ENCODE results near the gene TMEM88. TPM values are rescaled to one million over a fixed set of nuclear protein-coding genes. Genes with fewer than 3 reads are reported as not detected.
"Not testable (repeated sequence)": the region's sequence is repeated elsewhere in the genome, so short reads cannot be mapped to it uniquely, and the experiment has no call there.

The TMEM88 gene, protein sequence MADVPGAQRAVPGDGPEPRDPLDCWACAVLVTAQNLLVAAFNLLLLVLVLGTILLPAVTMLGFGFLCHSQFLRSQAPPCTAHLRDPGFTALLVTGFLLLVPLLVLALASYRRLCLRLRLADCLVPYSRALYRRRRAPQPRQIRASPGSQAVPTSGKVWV
- 1 to 10 TPM; 5.2 to 5.3 TPM for total RNA-seq

DNA sequence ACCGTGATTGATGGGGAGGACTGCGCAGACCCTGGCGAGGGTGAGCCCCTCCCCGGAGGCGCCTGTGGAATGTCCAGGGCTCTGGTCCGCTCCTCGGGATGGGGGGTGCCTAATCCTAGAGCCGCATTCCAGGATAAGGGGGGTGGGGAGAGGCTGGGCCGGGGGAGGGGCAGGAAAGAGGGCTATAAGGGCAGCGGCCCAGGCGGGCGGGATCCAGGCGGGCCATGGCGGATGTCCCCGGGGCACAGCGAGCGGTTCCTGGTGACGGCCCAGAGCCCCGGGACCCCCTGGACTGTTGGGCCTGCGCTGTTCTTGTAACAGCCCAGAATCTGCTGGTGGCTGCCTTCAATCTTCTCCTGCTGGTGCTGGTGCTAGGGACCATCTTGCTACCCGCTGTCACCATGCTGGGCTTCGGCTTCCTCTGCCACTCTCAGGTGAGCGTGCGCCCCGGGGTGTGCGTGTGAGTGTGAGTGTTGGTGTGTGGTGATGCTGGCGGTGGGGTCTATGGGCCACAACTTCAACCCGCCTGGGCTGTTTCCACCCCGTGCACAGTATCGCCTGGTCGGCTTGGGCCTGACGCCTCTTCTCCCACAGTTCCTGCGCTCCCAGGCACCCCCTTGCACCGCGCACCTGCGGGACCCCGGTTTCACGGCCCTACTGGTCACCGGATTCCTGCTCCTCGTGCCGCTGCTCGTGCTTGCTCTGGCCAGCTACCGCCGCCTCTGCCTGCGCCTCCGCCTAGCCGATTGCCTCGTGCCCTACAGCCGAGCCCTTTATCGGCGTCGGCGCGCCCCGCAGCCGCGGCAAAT, at the start of gene TMEM88:
Gene TMEM88, plus strand, starts transcription at position 216 of the 809 bp plus-strand sequence. Its CDS starts 9 bp downstream, at position 225.
- H3K9me3 Mint-ChIP-seq: no peaks in the 10 kb centered on the region
- H3K4me1 Mint-ChIP-seq (ENCODE audit: low read depth): peaks cover 25% of the 10 kb centered on the region
- H3K4me3 Mint-ChIP-seq: peak within 1 kb of the TSS in 1 of 2 donors; percentile 31
- H3K36me3 Mint-ChIP-seq (ENCODE audit: insufficient read depth in 2 of 2): peaks cover 2 to 11% of the 10 kb centered on the region in 2 donors
- no peak for ATAC-seq (replicated peaks in 1 of 2)
- DNase-seq: no peak
- peak within 1 kb of the TSS; percentile 76 for H3K27ac Mint-ChIP-seq
- no peaks in the 10 kb centered on the region for H3K27me3 Mint-ChIP-seq (ENCODE audit: low read depth)

DNA sequence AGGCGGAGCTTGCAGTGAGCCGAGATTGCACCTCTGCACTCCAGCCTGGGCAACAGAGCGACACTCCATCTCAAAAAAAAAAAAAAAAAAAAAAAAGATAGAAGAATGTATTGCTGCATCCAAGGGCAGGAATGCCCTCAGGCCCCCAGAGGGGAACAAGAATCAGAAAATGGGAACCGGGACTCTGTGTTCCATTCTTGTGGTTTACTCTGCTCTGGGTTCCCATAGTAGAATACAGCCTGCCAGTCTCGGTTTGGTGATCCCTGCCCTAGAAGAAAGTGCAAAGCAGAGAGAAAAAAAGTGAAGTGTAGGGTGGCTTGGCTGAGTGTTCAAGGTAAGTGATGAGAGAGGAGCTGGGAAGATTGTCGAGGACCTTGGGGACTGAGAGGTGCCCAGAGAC, 48.3 kb upstream of the TMEM88 start:
- DNase-seq (no peak), ATAC-seq (replicated peaks in 1 of 2) (no peak)
- Mint-ChIP-seq H3K4me1 (ENCODE audit: low read depth) (no peaks in the 10 kb centered on the region), H3K4me3 (no peak overlapping the region), H3K27me3 (ENCODE audit: low read depth) (peaks cover 11% of the 10 kb centered on the region), H3K36me3 (ENCODE audit: insufficient read depth in 2 of 2) (no peaks in the 10 kb centered on the region), H3K9me3 (no peaks in the 10 kb centered on the region), H3K27ac (no peak overlapping the region)

DNA sequence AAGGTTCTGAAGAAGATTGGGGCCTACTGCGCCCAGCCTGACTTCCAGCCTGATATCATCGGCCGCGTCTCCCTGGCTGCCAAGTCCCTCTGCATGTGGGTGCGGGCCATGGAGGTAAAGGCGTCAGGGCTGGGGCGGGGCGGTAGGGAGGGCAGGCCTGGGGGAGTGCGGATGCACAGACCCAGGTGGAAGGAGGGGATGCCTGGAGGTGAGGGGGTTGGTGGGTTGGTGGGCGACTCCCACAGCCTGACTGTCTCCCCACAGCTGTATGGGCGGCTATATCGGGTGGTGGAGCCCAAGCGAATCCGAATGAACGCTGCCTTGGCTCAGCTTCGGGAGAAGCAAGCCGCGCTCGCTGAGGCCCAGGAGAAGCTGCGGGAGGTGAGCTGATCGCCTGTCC, 47.7 kb upstream of the TMEM88 start:
- Mint-ChIP-seq H3K36me3 (ENCODE audit: insufficient read depth in 2 of 2) (no peaks in the 10 kb centered on the region), H3K27me3 (ENCODE audit: low read depth) (peaks cover 11% of the 10 kb centered on the region), H3K9me3 (no peaks in the 10 kb centered on the region), H3K27ac (no peak overlapping the region), H3K4me3 (no peak overlapping the region), H3K4me1 (ENCODE audit: low read depth) (no peaks in the 10 kb centered on the region)
- DNase-seq (no peak), ATAC-seq (replicated peaks in 1 of 2) (no peak)

DNA sequence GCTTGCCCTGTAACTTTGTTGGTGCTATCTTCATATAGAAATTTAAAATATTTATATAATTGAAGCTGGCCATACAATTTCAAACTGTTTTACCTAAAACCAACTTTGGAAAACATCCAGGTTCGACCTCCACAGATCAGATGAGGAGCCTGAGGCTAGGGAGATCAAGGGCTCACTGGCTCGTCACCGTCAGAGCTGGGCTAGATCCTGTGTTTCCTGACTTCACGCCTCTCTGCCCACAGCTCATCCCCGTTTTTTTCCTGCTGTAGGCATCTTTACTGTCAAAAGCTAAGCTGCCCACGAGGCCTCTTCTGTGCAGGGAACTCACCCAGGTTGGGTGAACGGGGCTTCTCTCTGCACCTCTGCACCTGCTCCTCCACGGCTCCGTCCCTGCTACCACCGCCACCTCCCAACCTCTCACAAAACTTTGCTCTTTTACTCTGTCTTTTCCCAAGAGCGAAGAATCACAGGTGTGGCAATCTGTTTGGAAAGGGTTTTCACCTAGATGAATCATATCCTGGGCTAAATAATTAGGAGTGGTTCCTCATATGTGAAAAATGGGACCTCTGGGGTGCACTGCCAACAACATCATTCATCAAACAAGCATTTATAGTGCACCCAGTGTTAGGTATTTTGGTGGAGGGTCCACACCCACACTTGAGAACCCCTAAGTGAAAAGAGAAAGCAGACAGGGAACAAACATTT, 45.6 kb upstream of the TMEM88 start:
- ATAC-seq (replicated peaks in 1 of 2) (no peak), DNase-seq (no peak)
- Mint-ChIP-seq H3K4me3 (no peak overlapping the region), H3K36me3 (ENCODE audit: insufficient read depth in 2 of 2) (no peaks in the 10 kb centered on the region), H3K27me3 (ENCODE audit: low read depth) (peaks cover 7% of the 10 kb centered on the region), H3K4me1 (ENCODE audit: low read depth) (no peaks in the 10 kb centered on the region), H3K9me3 (no peaks in the 10 kb centered on the region), H3K27ac (no peak overlapping the region)

DNA sequence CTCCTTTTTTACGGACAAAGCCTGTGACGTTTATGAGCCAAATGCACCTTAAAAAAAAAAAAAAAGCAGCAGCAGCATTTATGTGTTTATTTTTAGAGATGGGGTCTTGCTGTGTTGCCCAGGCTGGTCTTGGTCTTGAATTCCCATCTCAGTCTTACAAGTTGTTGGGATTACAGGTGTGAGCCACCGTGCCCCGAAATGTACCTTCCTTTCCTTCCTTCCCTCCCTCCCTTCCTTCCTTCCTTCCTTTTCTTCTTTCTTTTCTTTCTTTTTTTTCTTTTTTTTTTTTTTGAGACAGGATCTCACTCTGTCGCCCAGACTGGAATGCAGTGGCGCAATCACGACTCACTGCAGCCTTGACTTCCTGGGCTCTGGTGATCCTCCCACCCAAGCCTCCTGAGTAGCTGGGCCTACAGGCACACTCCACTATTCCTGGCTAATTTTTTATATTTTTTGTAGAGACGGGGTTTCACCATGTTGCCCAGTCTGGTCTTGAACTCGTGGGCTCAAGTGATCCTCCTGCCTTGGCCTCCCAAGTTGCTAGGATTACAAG, 45.0 kb upstream of the TMEM88 start:
- ATAC-seq (replicated peaks in 1 of 2); H3K36me3 Mint-ChIP-seq (ENCODE audit: insufficient read depth in 2 of 2); H3K9me3 Mint-ChIP-seq; H3K27ac Mint-ChIP-seq; H3K4me3 Mint-ChIP-seq; H3K4me1 Mint-ChIP-seq (ENCODE audit: low read depth); H3K27me3 Mint-ChIP-seq (ENCODE audit: low read depth); DNase-seq: not testable (repeated sequence)

DNA sequence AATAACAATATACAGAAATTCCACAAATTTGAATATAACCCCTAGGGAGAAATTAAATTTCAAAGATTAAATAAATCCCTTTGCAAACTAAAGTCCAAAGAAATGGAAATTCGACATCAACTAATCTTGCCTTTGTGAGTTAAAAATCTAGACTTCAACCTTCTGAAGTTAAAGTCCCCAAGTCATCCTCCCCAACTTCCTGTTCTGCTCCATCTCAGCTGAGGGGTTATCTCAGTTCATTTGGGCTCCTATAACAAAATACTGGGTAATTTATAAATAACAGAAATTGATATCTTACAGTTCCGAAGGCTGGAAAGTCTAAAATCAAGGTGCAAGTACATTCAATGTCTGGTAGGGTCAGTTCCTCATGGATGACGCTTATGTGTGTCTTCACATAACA, 43.6 kb upstream of the TMEM88 start:
- H3K27ac Mint-ChIP-seq: no peak overlapping the region
- DNase-seq (no peak), ATAC-seq (replicated peaks in 1 of 2) (no peak)
- H3K4me3 Mint-ChIP-seq: no peak overlapping the region
- H3K36me3 Mint-ChIP-seq (ENCODE audit: insufficient read depth in 2 of 2): no peaks in the 10 kb centered on the region
- no peaks in the 10 kb centered on the region for H3K4me1 Mint-ChIP-seq (ENCODE audit: low read depth)
- peaks cover 2% of the 10 kb centered on the region for H3K27me3 Mint-ChIP-seq (ENCODE audit: low read depth)
- no peaks in the 10 kb centered on the region for H3K9me3 Mint-ChIP-seq

DNA sequence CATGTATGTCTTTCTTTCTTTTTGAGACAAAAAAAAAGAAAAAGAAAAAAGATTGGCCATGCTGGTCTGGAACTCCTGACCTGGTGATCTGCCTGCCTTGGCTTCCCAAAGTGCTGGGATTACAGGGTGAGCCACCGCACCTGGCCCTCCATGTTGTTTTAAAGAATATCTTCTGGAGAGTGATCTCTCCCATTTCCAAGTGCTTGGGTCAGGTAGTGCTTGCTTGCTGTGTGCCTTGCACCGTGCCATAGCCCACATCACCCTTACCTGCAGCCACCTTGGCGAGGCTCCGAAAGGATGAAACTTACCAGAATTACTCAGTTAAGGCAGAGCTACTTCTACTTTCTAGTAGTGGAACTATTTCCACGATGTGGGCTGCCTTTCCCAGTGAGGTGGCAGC, 39.9 kb upstream of the TMEM88 start:
- no peaks in the 10 kb centered on the region for H3K4me1 Mint-ChIP-seq (ENCODE audit: low read depth)
- H3K27me3 Mint-ChIP-seq (ENCODE audit: low read depth): no peaks in the 10 kb centered on the region
- no peak overlapping the region for H3K4me3 Mint-ChIP-seq
- no peaks in the 10 kb centered on the region for H3K36me3 Mint-ChIP-seq (ENCODE audit: insufficient read depth in 2 of 2)
- H3K9me3 Mint-ChIP-seq: no peaks in the 10 kb centered on the region
- no peak overlapping the region for H3K27ac Mint-ChIP-seq
- ATAC-seq (replicated peaks in 1 of 2) (no peak), DNase-seq (no peak)

DNA sequence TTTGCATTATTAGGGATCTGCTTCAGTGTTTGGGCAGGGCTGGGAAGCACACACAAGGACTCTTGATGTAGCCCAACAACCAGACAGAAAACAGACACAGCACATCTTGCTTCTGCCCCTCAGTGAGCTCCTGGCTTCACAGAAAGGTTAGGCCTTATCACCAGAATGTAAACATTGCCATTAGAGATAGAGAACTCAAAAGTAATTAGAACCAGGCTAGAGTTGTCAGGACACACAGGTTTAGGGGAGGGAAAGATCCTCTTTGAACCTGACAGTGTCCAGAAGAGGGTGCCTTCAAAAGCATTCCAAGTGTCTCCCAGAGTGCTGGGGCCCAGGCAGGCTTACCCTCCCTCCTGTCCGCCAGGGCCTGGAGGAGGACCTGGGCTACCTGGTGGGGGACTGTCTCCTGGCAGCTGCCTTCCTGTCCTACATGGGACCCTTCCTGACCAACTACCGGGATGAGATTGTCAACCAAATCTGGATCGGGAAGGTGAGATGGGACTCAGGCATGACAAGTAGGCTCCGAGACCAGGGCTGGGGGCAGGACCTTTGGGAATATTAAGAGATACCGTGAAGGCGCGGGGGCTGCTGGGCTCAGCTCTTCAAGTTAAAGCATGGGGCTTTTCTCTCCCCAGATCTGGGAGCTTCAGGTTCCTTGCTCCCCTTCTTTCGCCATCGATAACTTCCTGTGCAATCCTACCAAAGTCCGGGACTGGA, 37.8 kb upstream of the TMEM88 start:
- Mint-ChIP-seq H3K27ac (no peak overlapping the region), H3K27me3 (ENCODE audit: low read depth) (no peaks in the 10 kb centered on the region)

DNA sequence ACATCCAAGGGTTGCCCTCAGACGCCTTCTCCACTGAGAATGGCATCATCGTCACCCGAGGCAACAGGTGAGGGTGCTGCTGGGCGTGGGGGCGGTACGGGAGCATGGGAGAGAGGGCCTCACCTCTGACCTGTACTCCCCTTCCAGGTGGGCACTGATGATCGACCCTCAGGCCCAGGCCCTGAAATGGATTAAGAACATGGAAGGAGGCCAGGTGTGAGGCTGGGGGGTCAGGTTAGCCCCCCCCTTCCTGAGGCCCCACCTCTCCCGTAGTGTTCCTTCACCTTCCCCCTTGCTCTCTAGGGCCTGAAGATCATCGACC, 37.3 kb upstream of the TMEM88 start:
- ATAC-seq (replicated peaks in 1 of 2) (no peak), DNase-seq (no peak)
- H3K27me3 Mint-ChIP-seq (ENCODE audit: low read depth): no peaks in the 10 kb centered on the region
- no peaks in the 10 kb centered on the region for H3K9me3 Mint-ChIP-seq
- H3K4me3 Mint-ChIP-seq: no peak overlapping the region
- H3K27ac Mint-ChIP-seq: no peak overlapping the region
- H3K4me1 Mint-ChIP-seq (ENCODE audit: low read depth): no peaks in the 10 kb centered on the region
- no peaks in the 10 kb centered on the region for H3K36me3 Mint-ChIP-seq (ENCODE audit: insufficient read depth in 2 of 2)

More for the DNA sequence above, 37.8 kb upstream of the TMEM88 start:
- Mint-ChIP-seq H3K36me3 (ENCODE audit: insufficient read depth in 2 of 2) (no peaks in the 10 kb centered on the region), H3K9me3 (no peaks in the 10 kb centered on the region), H3K4me1 (ENCODE audit: low read depth) (no peaks in the 10 kb centered on the region), H3K4me3 (no peak overlapping the region)
- no peak for ATAC-seq (replicated peaks in 1 of 2)
- no peak for DNase-seq

DNA sequence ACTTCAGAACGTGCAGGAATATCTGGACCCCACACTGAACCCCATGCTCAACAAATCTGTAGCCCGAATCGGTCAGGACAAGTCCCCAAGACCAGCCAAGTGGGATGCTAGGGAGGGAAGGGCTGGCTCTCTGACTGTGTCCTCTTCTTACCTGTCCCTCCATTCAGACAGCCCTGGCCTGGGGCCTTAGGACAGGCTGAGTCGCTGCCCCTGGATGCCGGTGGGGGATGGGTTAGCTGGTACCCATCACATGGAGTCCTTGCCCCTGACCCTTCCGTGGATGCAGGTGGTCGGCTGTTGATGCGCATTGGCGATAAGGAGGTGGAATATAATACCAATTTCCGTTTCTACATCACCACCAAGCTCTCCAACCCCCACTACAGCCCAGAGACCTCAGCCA, 36.8 kb upstream of the TMEM88 start:
- no peaks in the 10 kb centered on the region for H3K27me3 Mint-ChIP-seq (ENCODE audit: low read depth)
- no peak for ATAC-seq (replicated peaks in 1 of 2)
- no peaks in the 10 kb centered on the region for H3K9me3 Mint-ChIP-seq
- H3K27ac Mint-ChIP-seq: no peak overlapping the region
- H3K36me3 Mint-ChIP-seq (ENCODE audit: insufficient read depth in 2 of 2): no peaks in the 10 kb centered on the region
- DNase-seq: no peak
- no peaks in the 10 kb centered on the region for H3K4me1 Mint-ChIP-seq (ENCODE audit: low read depth)
- no peak overlapping the region for H3K4me3 Mint-ChIP-seq

DNA sequence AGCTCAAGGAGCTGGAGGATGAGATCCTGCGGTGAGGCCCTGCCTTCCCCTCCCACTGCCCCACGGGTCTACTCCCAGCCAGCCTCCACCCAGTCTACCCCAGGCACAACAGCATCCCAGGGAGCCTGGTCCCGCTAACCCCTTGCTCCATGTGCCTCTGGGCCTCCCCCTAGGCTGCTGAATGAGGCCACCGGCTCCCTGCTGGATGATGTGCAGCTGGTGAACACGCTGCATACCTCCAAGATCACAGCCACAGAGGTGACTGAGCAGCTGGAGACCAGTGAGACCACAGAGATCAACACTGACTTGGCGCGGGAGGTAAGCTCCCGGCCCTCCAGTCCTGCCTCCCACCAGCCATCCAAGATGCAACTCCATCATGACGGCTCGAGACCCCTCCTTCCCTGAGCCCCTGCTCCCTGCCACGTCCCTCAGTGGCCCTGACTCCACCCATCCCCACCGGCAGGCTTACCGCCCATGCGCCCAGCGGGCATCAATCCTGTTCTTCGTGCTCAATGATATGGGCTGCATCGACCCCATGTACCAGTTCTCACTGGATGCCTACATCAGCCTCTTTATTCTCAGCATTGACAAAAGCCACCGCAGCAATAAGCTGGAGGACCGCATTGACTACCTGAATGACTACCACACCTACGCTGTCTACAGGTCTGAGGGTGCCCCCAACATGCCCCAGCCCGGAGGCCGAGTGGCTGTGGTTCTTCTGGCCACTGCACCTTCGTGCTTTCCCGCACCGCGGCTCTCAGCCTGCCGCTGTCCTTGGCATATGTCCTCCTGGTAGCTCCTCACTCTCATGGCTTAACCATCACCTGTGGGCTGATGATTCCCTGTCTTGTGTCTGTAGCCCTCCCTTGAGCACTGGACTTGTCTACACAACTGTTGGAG, 35.9 kb upstream of the TMEM88 start:
- Mint-ChIP-seq H3K27me3 (ENCODE audit: low read depth) (no peaks in the 10 kb centered on the region), H3K4me3 (no peak overlapping the region), H3K4me1 (ENCODE audit: low read depth) (no peaks in the 10 kb centered on the region), H3K27ac (no peak overlapping the region), H3K9me3 (no peaks in the 10 kb centered on the region), H3K36me3 (ENCODE audit: insufficient read depth in 2 of 2) (no peaks in the 10 kb centered on the region)
- ATAC-seq (replicated peaks in 1 of 2): no peak
- no peak for DNase-seq

DNA sequence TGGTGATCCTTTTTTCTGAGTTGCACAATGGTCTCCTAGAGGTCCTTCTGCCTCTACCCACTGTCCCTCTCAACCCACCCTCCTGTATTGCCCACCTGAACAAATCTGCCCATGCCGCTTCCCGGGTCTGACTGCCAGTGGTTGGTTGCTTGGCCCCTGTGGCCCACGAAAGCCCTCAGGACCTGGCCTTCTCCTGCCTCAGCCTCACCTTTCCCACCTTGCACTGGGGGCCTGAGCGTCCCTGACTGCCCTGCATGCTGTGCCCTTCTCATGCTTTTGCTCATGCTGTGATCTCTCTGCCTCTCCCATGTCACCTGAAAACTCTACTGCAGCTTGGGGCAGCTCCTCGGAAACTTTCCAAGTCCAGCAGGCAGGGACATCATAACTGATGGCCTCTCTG, 34.6 kb upstream of the TMEM88 start:
- Mint-ChIP-seq H3K9me3 (no peaks in the 10 kb centered on the region), H3K4me1 (ENCODE audit: low read depth) (peaks cover 5% of the 10 kb centered on the region), H3K36me3 (ENCODE audit: insufficient read depth in 2 of 2) (no peaks in the 10 kb centered on the region), H3K27me3 (ENCODE audit: low read depth) (no peaks in the 10 kb centered on the region), H3K27ac (no peak overlapping the region), H3K4me3 (no peak overlapping the region)
- ATAC-seq (replicated peaks in 1 of 2): no peak
- no peak for DNase-seq
